Choroid plexus epithelial cell (primary cell): ENCODE measurements around the gene PROKR2.
A peak's percentile ranks its signal among the peaks of the same experiment; 100 is the strongest.

Source experiments
- DNase-seq: peaks from one replicate; pipeline ENCODE4 v3.0.0-alpha.2; 2010; ENCODE audit warnings: low read depth
- H3K4me3 ChIP-seq: 2 replicates; pipeline ENCODE4 v1.5.1; 2011; ENCODE audit warnings: low read depth, mild to moderate bottlenecking, control low read depth, low read length, moderate library complexity
- CTCF ChIP-seq: conservative IDR thresholded peaks from 2 replicates; pipeline ENCODE4 v1.5.1; 2011; ENCODE audit warnings: low read depth, mild to moderate bottlenecking, control low read depth, inconsistent platforms, low read length, moderate library complexity

PROKR2 gene

GRCh38 chr20:5327356-5327755 lies 10.6 kb upstream of the PROKR2 start:
- no peak overlapping the region for H3K4me3 ChIP-seq
- TF ChIP-seq CTCF: no peak

GRCh38 chr20:5315807-5316187 lies 957 bp downstream of the PROKR2 start:
- TF ChIP-seq CTCF: no peak
- DNase-seq: no peak
- no peak overlapping the region for H3K4me3 ChIP-seq

More at GRCh38 chr20:5327356-5327755, 10.6 kb upstream of the PROKR2 start:
- no peak for DNase-seq

- no peak for DNase-seq
- H3K4me3 ChIP-seq: no peak overlapping the region
- TF ChIP-seq CTCF: no peak
These were observed 2.8 kb downstream of the PROKR2 start for GRCh38 chr20:5313916-5314315.

GRCh38 chr20:5312518-5312917 lies 4.2 kb downstream of the PROKR2 start:
- H3K4me3 ChIP-seq: no peak overlapping the region
- DNase-seq: no peak
- TF ChIP-seq CTCF: no peak

- peak; percentile 17 for DNase-seq
- H3K4me3 ChIP-seq: no peak overlapping the region
- no peak for TF ChIP-seq CTCF
These were observed 6.8 kb downstream of the PROKR2 start for GRCh38 chr20:5309971-5310370.

- no peak overlapping the region for H3K4me3 ChIP-seq
- no peak for TF ChIP-seq CTCF
- no peak for DNase-seq
These were observed 17.9 kb downstream of the PROKR2 start for GRCh38 chr20:5298811-5299210.

GRCh38 chr20:5297280-5298004 lies 19.3 kb downstream of the PROKR2 start:
- no peak for TF ChIP-seq CTCF
- no peak overlapping the region for H3K4me3 ChIP-seq
- DNase-seq: no peak
